ENCODE results near the gene HIF1A. TPM values are rescaled to one million over a fixed set of nuclear protein-coding genes. Genes with fewer than 3 reads are reported as not detected.

The HIF1A gene
- total and polyA plus RNA-seq, 10 of the 15 experiments (the other 5 are each of a cell fraction or from before 2014, with no cell fraction given): 18.3 to 97.0 (median 75.3) TPM

GRCh38 chr14:61655777-61656176 lies 39.5 kb upstream of the HIF1A start (continued):
- TF ChIP-seq, protein P1, sequence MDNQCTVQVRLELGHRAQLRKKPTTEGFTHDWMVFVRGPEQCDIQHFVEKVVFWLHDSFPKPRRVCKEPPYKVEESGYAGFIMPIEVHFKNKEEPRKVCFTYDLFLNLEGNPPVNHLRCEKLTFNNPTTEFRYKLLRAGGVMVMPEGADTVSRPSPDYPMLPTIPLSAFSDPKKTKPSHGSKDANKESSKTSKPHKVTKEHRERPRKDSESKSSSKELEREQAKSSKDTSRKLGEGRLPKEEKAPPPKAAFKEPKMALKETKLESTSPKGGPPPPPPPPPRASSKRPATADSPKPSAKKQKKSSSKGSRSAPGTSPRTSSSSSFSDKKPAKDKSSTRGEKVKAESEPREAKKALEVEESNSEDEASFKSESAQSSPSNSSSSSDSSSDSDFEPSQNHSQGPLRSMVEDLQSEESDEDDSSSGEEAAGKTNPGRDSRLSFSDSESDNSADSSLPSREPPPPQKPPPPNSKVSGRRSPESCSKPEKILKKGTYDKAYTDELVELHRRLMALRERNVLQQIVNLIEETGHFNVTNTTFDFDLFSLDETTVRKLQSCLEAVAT (IDR thresholded peaks at IDR 0.05): no peak
- TF ChIP-seq IRF4 (IDR thresholded peaks at IDR 0.05; ENCODE audit: low read depth, low read length): no peak

GRCh38 chr14:61656341-61656740 lies 39.0 kb upstream of the HIF1A start:
- H3K36me3 ChIP-seq (ENCODE audit: control insufficient read depth in 2 of 2, insufficient read depth in 2 of 2, low read length in 1 of 2): no peaks in the 10 kb centered on the region
- ChIA-PET RAD21 (ENCODE audit: unreplicated experiment) (no interaction called here), SMC1A (ENCODE audit: uncharacterized antibody, unreplicated experiment) (interaction anchor here (0.7 to 1.7 kb wide), 6 partner anchors 8 to 179 kb away, joined by 3 to 7 read pairs (median 3); no protein-coding TSS in a partner anchor), POLR2A (no interaction called here), CTCF (interaction anchor here (0.7 to 0.8 kb wide), 2 partner anchors 73 to 133 kb away, joined by 3 read pairs; no protein-coding TSS in a partner anchor)
- H3K4me1 ChIP-seq (ENCODE audit: control insufficient read depth, insufficient read depth, low read length): peaks cover 8% of the 10 kb centered on the region; the same call in 1 of the 2 replicates
- no peak overlapping the region for H3K4me2 ChIP-seq (ENCODE audit: control insufficient read depth, insufficient read depth)
- FAIRE-seq (no peak), ATAC-seq (no peak), DNase-seq (ENCODE audit: low read depth, low spot score) (no peak)
- 100% methylated on average over 4 of the region's 4 CpGs for WGBS (ENCODE audit: insufficient coverage, insufficient replicate concordance, low lambda C conversion rate, missing lambda C conversion rate)
- no TSS peak for BruUV-seq (replicated peaks)
- no peak overlapping the region for H3K9ac ChIP-seq (ENCODE audit: control insufficient read depth, insufficient read depth, low read length)
- H3K4me3 ChIP-seq: no peak overlapping the region
- TF ChIP-seq BRCA1 (IDR thresholded peaks at IDR 0.05; ENCODE audit: low read depth, low read length): no peak
- no peak for TF ChIP-seq NFXL1 (IDR thresholded peaks at IDR 0.05; ENCODE audit: borderline replicate concordance)
- TF ChIP-seq RAD21 (IDR thresholded peaks at IDR 0.05; ENCODE audit: insufficient read depth, low read depth, low read length): no peak
- no peak for TF ChIP-seq E2F8 (IDR thresholded peaks at IDR 0.05; ENCODE audit: low read depth, partially characterized antibody)
- no peak for TF ChIP-seq ZBTB4 (CRISPR knock-in tag; IDR thresholded peaks at IDR 0.05)
- TF ChIP-seq EED (IDR thresholded peaks at IDR 0.05; ENCODE audit: low read depth): no peak
- no peak for TF ChIP-seq EGR1 (IDR thresholded peaks at IDR 0.05; ENCODE audit: borderline replicate concordance in 1 of 2, low read depth in 2 of 2, low read length in 2 of 2)
- H3K9me3 ChIP-seq (replicated peaks; ENCODE audit: control insufficient read depth, insufficient read depth, low read length): peaks cover 2% of the 10 kb centered on the region; the same call in 1 of the 3 replicates
- H2AFZ ChIP-seq (ENCODE audit: control insufficient read depth, low read depth, low read length): no peak overlapping the region
- no peaks in the 10 kb centered on the region for H3K27me3 ChIP-seq (replicated peaks in 1 of 2; ENCODE audit: control insufficient read depth in 2 of 2, insufficient read depth in 2 of 2, low read length in 1 of 2)
- no peak overlapping the region for H3K27ac ChIP-seq (ENCODE audit: control insufficient read depth, insufficient read depth)
- intact Hi-C loops (cut with micrococcal nuclease; ENCODE audit: unreplicated experiment) (no loop called here), in situ Hi-C loops (cut with MboI) (no loop called here)
- no peaks in the 10 kb centered on the region for H4K20me1 ChIP-seq (ENCODE audit: control insufficient read depth, insufficient read depth)
- H3K79me2 ChIP-seq (ENCODE audit: control insufficient read depth, insufficient read depth, low read length): no peaks in the 10 kb centered on the region

Measured in GM12878 (cell line).